ENCODE results near the gene GRID2.

The GRID2 gene

DNA sequence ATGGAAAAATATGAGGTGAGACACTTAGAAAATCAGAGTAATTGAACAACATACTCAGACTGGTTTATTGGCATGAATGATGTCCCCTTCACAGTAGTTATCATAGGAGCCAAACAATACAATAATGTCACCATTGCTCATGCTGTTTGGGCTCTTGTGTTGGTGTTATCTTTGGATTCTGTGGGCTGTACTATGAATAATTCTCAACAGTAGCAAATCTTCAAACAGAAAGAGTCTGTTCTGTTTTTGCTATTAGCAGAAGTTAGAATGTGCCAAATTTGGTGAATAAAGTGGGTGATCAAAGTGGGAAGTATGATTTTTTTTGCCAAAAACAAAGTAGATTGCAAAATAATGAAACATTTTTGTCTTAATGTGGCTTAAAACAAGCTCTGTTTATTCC lies 58.3 kb downstream of the GRID2 start:
- no peak overlapping the region for H3K9ac ChIP-seq (ENCODE audit: low read length)
- H2AFZ ChIP-seq (ENCODE audit: low read length) = no peak overlapping the region
- no peaks in the 10 kb centered on the region for H3K9me2 ChIP-seq (replicated peaks; ENCODE audit: insufficient read depth, low read length)
- DNase-seq = no peak
- no peaks in the 10 kb centered on the region for H3K79me2 ChIP-seq (ENCODE audit: low read length)
- H3K4me2 ChIP-seq (ENCODE audit: low read depth, low read length) = no peak overlapping the region
- TF ChIP-seq EZH2 (optimal IDR thresholded peaks at IDR 0.05; ENCODE audit: low read depth, low read length) = no peak
- no peak for TF ChIP-seq EZH2phosphoT487 (IDR thresholded peaks at IDR 0.05; ENCODE audit: low read length)
- TF ChIP-seq CTCF (IDR thresholded peaks at IDR 0.05; ENCODE audit: low read length) = no peak
- H3K4me1 ChIP-seq (ENCODE audit: low read length) = no peaks in the 10 kb centered on the region
- no peaks in the 10 kb centered on the region for H3K36me3 ChIP-seq (replicated peaks; ENCODE audit: insufficient read depth, low read length)
- no peaks in the 10 kb centered on the region for H3K27me3 ChIP-seq (replicated peaks; ENCODE audit: insufficient read depth, low read length)
- H3K9me3 ChIP-seq (replicated peaks; ENCODE audit: insufficient read depth, low read length) = no peaks in the 10 kb centered on the region
- no peaks in the 10 kb centered on the region for H4K20me1 ChIP-seq (ENCODE audit: insufficient read depth, low read length)
- H3K27ac ChIP-seq (ENCODE audit: low read length) = no peak overlapping the region
- H3F3A ChIP-seq (ENCODE audit: insufficient read depth, low read length) = no peaks in the 10 kb centered on the region
- no peak overlapping the region for H3K4me3 ChIP-seq (ENCODE audit: low read length)

GRCh38 chr4:92368653-92369052 lies 64.9 kb downstream of the GRID2 start:
- Histone ChIP-seq H3K79me2 (ENCODE audit: low read length) (no peaks in the 10 kb centered on the region), H3K36me3 (replicated peaks; ENCODE audit: insufficient read depth, low read length) (no peaks in the 10 kb centered on the region), H3K4me3 (ENCODE audit: low read length) (no peak overlapping the region), H3K9me2 (replicated peaks; ENCODE audit: insufficient read depth, low read length) (no peaks in the 10 kb centered on the region), H3K27me3 (replicated peaks; ENCODE audit: insufficient read depth, low read length) (no peaks in the 10 kb centered on the region), H3K9ac (ENCODE audit: low read length) (no peak overlapping the region), H3K27ac (ENCODE audit: low read length) (no peak overlapping the region), H3K9me3 (replicated peaks; ENCODE audit: insufficient read depth, low read length) (no peaks in the 10 kb centered on the region), H3K4me2 (ENCODE audit: low read depth, low read length) (no peak overlapping the region), H4K20me1 (ENCODE audit: insufficient read depth, low read length) (no peaks in the 10 kb centered on the region), H3F3A (ENCODE audit: insufficient read depth, low read length) (no peaks in the 10 kb centered on the region), H2AFZ (ENCODE audit: low read length) (no peak overlapping the region), H3K4me1 (ENCODE audit: low read length) (no peaks in the 10 kb centered on the region)
- no peak for DNase-seq
- no peak for TF ChIP-seq EZH2phosphoT487 (IDR thresholded peaks at IDR 0.05; ENCODE audit: low read length)
- no peak for TF ChIP-seq EZH2 (optimal IDR thresholded peaks at IDR 0.05; ENCODE audit: low read depth, low read length)
- TF ChIP-seq CTCF (IDR thresholded peaks at IDR 0.05; ENCODE audit: low read length) = no peak

DNA sequence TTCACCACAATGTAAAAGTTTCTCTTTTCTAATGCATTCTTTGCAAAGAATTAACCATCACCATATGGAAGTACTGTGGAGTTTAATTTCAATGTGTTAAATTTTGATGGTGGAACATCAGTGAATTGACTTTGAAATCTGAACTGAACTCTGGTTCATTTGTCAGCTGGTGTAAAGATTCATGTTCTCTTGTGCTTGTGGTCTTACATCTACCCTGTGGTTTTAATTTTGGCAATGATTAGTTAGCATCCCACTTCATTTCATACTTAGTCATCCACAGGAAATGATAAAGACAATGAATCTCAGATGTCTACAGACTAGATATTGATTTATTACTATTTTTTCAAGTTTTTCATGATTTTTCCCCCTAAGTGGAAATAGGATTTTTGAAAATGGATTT lies 77.8 kb downstream of the GRID2 start:
- Histone ChIP-seq H3K9me2 (replicated peaks; ENCODE audit: insufficient read depth, low read length) (no peaks in the 10 kb centered on the region), H3K4me1 (ENCODE audit: low read length) (no peaks in the 10 kb centered on the region), H3K36me3 (replicated peaks; ENCODE audit: insufficient read depth, low read length) (no peaks in the 10 kb centered on the region), H3K9ac (ENCODE audit: low read length) (no peak overlapping the region), H3K4me2 (ENCODE audit: low read depth, low read length) (no peak overlapping the region), H3K27me3 (replicated peaks; ENCODE audit: insufficient read depth, low read length) (no peaks in the 10 kb centered on the region), H3K79me2 (ENCODE audit: low read length) (no peaks in the 10 kb centered on the region), H3K9me3 (replicated peaks; ENCODE audit: insufficient read depth, low read length) (no peaks in the 10 kb centered on the region), H4K20me1 (ENCODE audit: insufficient read depth, low read length) (no peaks in the 10 kb centered on the region), H3K4me3 (ENCODE audit: low read length) (no peak overlapping the region), H3F3A (ENCODE audit: insufficient read depth, low read length) (no peaks in the 10 kb centered on the region), H3K27ac (ENCODE audit: low read length) (no peak overlapping the region), H2AFZ (ENCODE audit: low read length) (no peak overlapping the region)
- no peak for DNase-seq
- TF ChIP-seq EZH2 (optimal IDR thresholded peaks at IDR 0.05; ENCODE audit: low read depth, low read length) (no peak), EZH2phosphoT487 (IDR thresholded peaks at IDR 0.05; ENCODE audit: low read length) (no peak), CTCF (IDR thresholded peaks at IDR 0.05; ENCODE audit: low read length) (no peak)

Data from MM.1S (cell line).